Measurements from ENCODE around the gene GNAO1.
"Not testable (repeated sequence)": the region's sequence is repeated elsewhere in the genome, so short reads cannot be mapped to it uniquely, and the experiment has no call there.

DNA sequence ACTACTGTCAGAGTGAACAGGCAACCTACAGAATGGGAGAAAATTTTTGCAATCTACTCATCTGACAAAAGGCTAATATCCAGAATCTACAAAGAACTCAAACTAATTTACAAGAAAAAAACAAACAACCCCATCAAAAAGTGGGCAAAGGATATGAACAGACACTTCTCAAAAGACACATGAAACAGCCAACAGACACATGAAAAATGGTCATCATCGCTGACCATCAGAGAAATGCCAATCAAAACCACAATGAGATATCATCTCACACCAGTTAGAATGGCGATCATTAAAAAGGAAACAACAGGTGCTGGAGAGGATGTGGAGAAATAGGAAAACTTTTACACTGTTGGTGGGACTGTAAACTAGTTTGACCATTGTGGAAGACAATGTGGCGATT, 205.4 kb downstream of the GNAO1 start:
- not testable (repeated sequence) for TF ChIP-seq EZH2 (IDR thresholded peaks at IDR 0.05; ENCODE audit: borderline replicate concordance, low read depth, low read length, poor library complexity, severe bottlenecking)
- TF ChIP-seq, protein P1, sequence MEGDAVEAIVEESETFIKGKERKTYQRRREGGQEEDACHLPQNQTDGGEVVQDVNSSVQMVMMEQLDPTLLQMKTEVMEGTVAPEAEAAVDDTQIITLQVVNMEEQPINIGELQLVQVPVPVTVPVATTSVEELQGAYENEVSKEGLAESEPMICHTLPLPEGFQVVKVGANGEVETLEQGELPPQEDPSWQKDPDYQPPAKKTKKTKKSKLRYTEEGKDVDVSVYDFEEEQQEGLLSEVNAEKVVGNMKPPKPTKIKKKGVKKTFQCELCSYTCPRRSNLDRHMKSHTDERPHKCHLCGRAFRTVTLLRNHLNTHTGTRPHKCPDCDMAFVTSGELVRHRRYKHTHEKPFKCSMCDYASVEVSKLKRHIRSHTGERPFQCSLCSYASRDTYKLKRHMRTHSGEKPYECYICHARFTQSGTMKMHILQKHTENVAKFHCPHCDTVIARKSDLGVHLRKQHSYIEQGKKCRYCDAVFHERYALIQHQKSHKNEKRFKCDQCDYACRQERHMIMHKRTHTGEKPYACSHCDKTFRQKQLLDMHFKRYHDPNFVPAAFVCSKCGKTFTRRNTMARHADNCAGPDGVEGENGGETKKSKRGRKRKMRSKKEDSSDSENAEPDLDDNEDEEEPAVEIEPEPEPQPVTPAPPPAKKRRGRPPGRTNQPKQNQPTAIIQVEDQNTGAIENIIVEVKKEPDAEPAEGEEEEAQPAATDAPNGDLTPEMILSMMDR (conservative IDR thresholded peaks at IDR 0.05; ENCODE audit: low read depth, low read length): not testable (repeated sequence)
